DMS79 (cell line): ENCODE measurements around the gene MED10.

Source experiments
- DNase-seq: peaks from one replicate; lab custom pipeline; 2025; lab: John Stamatoyannopoulos, UW

MED10 gene, protein sequence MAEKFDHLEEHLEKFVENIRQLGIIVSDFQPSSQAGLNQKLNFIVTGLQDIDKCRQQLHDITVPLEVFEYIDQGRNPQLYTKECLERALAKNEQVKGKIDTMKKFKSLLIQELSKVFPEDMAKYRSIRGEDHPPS

DNA sequence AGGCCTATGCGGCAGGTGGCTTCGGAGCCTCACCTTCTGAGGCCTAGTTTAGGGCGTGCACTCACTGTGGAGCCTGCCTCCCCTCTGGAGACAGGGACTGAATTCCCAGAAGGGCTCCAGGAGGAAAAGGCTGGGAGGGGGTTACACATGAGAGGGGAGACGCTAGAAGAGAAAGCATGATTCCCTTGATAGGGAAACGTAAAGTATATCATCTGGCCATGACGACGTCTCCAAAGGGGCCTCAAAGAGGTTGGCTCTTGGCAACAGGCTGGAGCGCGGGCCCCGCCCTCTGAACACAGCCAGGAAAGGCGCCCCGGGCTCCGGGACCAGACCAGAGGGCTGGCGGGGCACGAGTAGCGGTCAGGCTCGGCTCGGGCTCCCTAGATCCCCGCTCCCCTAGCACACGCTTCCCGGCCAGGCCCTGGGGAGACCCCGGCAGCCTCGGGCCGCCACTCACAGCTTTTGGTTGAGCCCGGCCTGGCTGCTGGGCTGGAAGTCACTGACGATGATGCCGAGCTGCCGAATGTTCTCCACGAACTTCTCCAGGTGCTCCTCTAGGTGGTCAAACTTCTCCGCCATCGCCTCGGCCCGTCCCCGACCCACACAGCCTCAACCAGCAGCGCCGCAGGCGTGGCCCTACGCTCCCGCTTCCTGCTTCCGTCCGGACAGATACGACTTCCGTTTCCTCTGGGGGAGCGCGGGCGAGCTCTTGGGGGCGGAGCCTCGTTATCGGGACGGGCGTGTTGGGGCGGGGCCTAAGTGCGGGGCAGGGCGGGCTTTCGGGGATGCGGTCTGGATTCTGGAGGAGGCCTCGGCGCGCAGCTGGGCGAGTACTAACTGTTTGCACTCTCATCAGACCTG lies at the start of gene MED10:
Gene MED10, minus strand, starts transcription at position 643 of the 861 bp plus-strand sequence. Its CDS starts 64 bp downstream, at position 579.
- peak; percentile 78 for DNase-seq

DNA sequence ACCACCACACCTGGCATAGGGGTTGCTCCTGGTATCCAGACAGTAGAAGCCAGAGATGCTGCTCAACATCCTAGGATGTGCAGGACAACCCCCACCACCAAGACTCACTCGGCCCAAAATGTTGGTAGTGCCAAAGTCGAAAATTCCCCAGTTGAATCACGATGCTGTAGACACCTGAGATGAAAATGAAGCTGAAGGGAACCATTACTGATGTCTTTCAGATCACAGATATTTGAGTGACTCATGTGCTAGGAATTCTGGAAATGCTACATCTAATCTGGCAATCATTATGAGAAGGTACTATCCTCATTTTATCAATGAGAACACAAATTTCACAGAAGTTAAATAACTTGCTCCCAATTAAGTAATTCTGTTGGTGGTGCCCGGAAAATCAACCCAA lies 49.3 kb upstream of the MED10 start:
- DNase-seq = no peak

DNA sequence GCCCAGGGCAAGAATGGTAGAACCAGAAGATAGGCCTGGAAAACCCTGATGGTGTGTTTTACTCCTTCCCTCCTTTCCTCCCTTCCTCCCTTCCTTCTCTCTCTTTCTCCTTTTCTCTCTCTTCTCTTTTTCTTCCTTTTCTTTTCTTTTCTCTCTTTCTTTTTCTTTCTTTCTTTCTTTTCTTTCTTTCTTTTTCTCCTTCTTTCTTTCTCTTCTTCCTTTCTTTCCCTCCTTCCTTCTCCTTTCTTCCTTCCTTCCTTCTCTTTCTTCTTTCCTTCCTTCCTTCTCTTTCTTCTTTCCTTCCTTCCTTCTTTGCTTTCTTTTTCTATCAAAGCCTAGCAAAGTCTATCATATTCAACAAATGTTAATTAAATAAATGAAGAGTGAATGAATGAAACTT lies 46.4 kb upstream of the MED10 start:
- DNase-seq = no peak

DNA sequence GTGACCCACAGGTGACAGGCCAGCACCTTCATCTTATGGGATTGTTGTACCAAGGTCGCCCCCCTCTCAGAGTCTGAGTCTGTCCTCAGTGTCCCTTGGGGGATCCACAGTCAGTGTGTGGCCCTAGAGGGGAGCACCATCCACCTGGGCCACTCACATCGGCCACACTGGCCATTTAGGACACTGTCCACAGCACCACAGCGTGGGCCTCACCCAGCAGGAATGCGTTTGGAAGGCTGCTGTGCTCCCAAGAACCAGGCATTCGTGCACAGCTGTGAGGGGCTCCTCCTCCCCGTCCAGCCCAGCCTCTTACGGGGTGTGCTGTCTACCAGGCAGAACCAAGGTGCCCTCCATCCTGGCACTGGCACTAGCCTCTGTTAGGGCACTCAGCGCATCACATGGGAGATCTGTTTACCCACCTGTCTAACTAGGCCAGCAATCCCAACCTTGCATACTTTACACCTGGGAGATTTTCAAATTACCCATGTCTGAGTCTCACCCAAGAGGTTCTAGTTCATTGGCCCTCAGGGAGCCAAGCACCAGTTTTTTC lies 45.8 kb upstream of the MED10 start:
- DNase-seq = peak; percentile 92

DNA sequence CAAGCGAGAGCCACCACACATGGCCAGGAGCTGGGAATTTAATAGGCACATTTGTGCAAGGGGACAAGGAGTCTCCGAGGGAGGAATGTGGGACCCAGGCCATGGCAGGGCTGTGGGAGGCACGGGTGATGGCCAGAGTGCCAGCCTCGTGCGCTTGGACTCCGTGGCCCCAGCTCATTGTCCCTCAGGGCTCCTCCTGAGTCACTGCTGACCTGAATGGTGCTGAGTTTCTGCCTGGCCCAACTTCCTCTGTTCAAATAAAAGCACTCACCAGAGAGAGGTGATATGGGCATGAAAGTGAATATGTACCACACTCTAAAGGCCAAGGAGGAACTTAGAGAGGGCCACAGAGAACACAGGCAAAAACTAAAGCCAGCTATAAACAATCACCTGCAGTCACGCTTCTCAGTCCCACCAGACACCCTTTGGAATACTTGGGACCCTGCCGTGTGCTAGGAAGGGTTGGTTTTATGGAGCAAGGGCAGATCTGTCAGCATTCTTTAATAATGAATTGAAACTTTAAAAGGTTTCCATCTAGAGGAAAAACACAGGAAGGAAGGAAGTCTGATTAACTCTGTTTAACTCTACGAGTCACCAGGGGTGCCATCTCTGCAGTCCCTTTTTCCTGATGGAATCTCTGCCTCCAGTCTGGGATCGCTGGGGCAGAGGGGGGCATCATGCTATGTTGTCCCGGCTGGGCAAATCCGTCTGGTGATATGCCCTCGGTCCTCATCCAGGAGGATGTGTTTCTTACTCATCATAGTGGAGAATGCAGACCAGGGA lies 45.2 kb upstream of the MED10 start:
- no peak for DNase-seq

DNA sequence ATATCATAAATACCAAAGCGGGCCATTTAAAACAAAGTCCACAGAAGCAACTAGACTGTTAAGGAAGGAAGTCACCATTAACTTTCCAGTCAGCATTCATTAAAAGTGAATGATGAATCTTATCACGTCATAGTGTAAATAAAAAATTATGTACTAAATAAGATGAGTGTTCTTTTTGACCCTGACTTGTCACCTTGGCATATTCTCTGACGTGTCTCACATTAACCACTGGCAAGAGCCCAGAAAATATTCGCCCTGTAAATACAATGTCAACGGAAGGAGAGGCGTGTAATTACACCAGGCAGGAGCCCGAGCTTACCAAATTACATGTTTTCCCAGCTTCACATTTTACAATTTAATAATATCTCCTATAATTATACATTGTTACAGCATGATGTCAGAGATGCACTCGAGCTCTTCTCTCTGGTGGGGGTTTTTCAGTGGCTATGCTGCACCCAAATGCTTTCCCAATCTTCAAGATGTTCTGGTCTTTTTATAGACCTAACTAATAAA lies 41.0 kb upstream of the MED10 start:
- no peak for DNase-seq

DNA sequence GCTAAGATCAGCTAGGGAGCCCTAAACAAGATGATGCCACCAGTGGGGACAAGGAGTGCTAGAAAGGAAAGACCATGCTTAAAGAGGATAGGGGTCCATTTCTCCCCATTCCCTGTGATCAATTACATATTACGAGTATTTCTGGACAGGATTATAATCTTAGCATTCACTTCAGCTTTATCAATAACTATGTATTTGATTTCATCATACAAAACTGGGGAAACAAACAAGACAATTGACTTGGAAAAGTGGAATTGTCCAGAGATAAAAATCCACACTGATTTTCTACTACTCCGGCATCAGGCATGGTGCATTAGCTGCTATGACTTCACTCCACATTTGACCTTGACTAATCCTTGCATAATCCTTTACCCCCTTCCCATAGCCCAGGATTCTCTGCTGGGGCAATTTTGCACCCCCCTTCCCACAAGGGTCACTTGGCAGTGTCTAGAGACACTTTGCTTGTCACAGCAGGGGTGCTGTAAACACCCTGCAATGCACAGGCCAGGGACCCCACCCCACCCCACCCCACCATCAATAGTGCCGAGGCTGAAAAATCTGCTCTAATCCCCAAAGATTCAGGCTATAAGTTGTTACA lies 40.4 kb upstream of the MED10 start:
- DNase-seq = no peak

DNA sequence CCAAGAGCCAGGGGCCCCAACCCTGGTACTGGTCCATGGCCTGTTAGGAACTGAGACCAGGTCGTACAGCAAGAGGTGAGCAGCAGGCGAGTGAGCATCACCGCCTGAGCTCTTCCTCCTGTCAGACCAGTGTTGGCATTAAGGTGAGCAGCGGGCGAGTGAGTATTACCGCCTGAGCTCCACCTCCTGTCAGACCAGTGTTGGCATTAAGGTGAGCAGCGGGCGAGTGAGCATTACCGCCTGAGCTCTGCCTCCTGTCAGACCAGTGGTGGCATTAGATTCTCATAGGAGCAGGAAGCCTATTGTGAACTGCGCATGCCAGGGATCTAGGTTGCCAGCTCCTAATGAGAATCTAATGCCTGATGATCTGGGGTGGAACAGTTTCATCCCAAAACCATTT lies 39.3 kb upstream of the MED10 start:
- DNase-seq = no peak

DNA sequence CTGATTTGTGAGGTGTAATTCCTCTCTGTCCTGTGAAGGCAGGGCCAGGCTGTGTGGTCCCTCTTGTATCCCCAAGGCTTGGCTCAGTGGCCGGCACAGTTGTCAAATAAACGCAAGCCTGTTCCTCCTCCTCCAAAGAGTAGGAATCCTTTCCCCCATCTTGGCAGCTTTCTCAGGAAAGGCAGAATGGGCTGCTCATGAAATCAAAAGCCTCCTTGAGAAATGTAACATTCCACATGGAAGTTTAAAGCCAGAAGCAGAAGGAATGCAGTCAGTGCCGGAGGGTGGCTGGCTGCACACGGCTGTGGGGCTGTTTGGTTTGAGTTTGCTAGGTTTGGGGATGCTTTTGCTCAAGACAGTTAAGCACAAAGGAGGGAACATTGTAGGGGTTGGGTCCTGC lies 34.5 kb upstream of the MED10 start:
- no peak for DNase-seq

DNA sequence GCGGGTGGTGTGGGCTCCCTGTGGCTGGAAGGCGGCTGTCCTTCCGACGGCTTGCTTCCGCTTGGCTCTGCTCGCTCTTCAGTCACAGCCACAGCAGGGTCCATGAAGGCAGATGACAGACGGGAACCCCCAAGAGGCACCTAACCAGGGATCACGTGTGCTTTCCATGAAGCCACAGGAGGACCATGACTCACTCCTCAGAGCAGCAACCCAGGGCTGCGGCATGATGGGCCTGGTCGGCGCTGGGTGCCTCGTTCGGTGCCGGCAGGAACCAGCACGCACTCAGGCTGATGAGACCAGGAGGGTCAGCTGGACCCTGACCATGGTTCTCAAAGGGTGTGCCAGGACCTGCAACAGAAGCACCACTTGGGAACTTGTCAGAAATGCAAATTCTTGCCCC lies 32.8 kb upstream of the MED10 start:
- no peak for DNase-seq

DNA sequence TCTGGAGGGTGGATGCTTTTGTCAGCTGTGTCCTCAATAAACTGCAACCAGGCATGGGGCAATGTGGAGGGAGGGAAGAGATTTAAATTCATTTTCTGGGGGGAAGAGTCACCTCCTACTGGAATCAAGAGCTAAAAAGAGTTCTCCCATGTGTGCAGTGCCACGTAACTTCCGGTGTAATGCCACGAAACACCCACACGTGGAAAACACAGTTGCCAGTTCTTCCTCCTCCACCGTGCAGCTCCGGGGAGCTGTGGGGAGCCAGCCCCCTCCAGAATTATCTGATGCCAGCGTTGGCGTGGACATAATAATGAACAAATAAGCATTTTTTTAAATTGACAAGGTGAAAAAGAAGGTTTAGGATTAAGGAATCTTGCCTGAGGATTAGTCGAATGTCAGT lies 32.1 kb upstream of the MED10 start:
- DNase-seq = no peak

DNA sequence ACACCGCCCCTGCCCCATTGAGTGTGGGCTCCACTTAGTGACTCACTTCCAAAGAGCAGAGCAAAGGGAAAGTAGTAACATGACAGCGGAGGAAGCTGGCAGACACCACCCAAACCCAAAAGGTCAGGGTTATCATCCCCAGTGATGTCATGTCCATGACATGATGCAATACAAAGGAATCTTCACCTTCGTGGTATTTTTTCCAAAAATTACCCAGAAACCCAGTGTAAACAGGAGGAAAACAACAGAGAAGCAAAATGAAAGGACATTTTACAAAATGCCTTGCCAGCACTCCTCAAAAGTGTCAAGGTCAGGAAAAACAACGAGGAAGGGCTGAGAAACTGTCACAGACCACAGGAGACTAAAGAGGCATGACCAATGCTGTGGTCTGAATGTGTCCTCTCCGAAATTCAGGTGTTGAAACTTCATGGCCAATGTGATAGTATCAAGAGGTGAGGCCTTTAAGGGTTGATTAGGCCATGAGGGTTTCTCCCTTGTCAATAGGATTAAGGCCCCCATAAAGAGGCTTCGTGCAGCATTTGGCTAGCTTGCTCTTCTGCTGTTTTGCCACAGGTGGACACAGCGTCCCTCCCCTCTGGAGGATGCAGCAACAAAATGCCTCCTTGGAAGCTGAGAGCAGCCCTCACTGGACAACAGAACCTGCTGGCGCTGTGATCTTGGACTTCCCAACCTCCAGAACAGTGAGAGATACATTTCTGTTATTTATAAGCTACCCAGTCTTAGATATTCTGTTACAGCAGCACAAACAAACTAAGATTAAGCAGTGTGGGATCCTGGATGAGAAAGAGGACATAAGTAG lies 30.5 kb upstream of the MED10 start:
- no peak for DNase-seq

DNA sequence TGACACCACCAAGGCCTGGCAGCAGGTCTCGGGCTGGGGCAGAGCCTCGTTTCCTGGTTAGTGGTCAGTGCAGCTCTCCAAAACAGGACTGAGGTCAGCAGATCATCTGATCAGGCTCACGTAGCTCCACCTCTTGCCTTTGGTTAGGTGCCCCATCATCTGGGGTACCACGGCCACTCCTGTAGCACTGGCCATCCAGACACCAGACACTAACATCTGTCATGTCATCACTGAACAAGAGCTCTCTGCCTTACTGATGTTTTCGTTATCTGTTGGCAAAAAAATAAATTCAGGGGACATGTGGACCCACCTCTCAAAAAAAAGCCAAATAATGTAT lies 29.9 kb upstream of the MED10 start:
- no peak for DNase-seq

DNA sequence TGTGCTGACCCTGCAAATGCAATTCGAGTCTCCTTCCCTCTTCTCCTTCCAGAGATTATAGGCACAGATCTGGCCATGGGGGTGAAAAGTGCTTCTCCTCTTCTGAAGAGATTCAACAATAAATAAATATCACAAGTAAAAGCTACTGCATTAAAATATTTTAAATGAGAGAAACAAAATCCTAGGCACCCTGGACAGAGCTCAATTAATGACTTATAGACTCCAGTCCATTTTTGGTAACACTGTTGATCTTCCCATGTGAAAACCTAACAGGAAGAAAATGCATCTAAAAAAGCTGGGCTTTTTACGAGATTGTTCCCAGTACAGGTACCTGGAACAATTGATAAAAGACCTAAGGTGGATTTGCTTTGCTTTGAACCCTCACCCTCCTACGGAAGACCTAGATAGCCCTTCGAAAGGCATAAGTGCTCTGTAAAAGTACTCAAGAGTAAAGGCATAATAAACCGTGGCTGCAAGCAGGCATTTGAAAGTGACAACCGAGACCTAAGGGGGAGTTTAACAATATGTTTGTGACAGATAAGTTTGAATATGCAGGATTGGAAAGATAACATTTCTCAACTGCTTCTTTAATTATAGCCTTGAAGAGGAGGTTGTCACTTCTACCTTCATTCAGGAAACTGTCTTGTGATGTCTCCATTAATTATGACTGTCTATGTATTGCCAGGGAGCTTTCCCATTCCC lies 29.4 kb upstream of the MED10 start:
- no peak for DNase-seq

DNA sequence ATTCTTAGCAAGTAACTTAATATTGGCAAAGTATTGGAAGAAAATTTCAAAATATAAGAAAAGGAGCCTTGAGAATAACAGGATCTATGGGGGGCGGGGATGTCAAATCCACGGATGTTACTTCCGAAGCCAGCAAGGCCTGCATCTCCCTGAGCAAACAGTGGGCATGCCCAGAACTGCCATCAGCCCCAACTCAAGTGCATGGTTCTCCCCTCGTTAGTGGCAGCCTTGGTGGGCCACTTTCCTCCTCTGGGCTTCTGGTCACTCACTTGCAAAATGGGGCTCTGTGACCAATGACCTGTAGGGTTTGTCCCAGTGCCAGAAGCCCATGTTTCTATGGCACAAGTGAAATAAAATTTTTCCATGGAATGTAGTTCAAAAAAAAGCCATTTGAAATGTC lies 27.2 kb upstream of the MED10 start:
- no peak for DNase-seq

DNA sequence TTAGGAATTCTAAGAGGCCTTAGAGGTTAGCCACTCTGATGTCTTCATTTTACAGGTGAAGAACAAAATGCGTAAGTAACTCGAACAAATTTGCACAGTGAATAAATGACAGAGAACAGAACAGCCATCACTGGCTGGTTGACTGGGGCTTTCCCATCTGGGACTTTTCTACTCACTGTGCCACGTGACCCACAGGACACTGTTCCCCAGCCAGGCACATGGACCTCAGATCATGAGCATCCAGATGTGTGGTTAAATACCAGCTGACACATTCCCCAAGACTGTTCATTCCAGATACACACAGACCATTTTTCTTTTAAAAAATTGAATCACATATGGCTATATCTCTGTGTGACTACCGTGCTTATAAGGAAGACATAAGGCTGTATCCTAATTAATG lies 25.8 kb upstream of the MED10 start:
- no peak for DNase-seq

DNA sequence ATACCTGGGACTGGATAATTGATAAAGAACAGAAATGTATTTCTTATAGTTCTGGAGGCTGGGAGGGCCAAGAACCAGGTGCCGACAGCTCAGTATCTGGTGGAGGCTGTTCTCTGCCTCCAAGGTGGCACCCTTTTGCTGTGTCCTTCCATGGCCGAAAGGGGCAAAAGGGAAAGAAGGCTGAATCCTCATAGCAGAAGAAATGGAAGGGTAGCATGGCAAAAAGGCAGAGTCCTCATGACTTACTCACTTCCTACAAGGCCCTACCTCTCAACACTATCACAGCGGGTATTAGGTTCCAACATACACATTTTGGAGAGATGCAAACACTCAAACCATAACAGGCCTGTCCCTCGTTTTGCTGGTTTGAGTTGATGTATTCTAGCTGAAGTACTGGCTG lies 25.1 kb upstream of the MED10 start:
- no peak for DNase-seq

DNA sequence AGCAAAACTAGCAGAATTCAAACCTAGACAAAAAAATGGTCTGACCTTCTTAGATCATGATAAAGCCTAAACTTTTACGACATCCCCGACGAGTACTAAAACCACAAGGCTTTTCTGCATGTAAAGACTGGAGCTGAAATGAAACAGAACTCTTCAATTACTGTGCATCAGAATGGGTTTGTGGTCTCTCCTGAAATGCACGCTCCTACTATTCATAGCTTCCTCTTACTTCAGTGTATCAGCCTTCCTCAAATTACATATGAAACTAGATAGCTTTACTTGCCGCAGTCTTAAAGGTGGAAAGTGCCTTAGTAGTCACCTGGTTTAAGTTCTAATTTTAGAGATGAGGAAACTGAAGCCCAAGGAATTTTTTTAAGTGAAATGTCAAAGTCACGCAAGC lies 24.6 kb upstream of the MED10 start:
- no peak for DNase-seq

DNA sequence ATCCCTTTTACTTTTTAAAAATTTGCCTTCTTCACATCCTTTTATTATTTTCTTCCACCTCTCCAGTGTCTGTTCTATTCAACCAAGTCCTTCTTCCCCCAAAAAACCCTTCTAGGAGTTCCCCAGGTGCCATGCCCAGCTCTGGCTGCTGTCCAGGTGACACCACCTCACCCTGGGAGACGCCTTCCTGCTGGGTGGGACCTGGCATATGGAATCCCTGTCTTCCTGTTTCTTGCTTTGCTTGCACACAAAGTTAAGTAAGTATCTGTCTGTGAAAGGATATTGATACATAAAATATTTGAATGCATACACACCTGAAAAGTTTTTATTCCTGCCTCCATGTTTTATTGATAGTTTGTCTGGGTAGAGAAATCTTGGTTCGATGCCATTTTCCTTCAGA lies 23.1 kb upstream of the MED10 start:
- no peak for DNase-seq

DNA sequence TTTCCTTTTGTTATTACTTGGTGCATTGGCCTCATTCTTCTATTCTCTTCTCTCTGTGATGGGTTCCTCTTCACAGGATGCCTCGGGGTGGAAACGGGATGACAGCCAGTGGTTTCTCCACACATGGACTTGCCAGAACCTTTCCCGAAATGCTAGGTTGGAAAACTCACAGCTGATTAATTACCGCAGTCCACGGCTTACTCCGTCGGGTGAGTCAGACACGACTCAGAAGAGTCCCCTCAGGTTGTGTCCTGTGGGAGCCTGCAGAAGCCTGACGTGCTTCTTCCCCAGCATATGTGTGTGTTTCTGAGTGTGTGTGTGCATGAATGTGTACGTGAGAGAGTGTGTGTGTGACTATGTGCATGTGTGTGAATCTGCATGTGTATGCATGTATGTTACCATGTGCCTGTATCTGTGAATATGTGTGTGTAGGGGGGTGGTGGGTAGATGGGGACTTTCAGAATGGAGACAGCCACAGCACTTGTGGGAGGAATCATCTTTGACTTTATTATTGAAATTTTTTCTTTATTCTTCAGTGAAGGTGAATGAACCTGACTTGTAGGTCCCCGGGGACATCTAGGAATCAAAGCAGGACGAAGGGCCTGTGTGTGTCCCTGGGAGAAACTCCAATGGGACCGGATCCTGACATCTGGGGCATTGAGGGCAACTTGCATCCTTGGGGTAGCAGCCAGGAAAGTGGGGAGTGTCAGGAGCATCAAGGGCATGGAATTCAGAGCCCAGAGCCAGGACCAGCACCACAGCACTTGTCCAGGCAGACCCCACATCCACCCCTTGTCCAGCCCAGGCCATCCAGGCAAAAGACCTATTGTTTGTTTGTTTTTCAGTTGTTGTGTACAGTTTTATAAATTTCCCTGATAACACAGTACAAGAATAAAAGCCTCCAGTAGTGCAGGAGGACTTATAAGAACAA lies 21.9 kb upstream of the MED10 start:
- no peak for DNase-seq
